ENCODE results near the gene GTPBP1. TPM values are rescaled to one million over a fixed set of nuclear protein-coding genes. Genes with fewer than 3 reads are reported as not detected.

Gene GTPBP1
- total and polyA plus RNA-seq, 2 of the 13 experiments (the other 11 are each of a cell fraction or from before 2014, with no cell fraction given): 22.3 to 27.0 TPM

DNA sequence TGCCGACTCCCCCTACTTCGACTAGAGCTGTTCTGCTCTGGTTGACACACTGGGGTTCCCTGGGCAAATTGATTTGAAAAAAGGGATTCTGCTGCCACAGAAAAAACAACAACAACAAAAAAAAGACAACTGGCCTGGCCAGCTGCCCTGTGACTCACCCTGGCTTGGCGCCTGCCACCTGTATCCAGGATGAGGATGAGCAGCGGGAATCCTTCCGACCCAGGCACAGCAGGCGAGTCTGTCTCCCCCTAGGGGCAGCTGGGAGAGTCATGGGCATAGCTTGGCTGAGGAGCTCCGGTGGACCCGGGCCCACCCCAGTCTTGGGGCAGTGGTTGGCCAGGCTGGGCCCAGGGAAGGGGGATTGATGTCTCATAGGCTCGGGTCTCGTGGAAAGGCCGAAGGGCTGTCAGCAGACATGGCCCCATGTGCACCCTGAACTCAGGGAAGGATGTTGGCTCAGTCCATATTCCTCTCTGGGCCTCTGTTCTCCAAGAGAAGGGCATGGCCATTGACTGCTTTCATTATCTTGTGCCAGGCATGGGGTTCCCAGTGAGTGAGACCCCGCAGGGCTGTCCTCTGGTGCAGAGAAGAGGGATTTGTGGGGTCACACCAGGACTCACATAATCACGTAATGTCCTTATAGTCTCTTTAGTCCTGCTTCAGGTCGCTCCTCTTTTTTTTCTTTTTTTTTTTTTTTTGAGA lies 60.5 kb downstream of the GTPBP1 start (continued):
- no peak for TF ChIP-seq FLYWCH1 (CRISPR knock-in tag; IDR thresholded peaks at IDR 0.05)
- TF ChIP-seq EP300 (IDR thresholded peaks at IDR 0.05; ENCODE audit: low read depth in 2 of 2, low read length in 2 of 2): no peak
- no peak for TF ChIP-seq EP300 (CRISPR knock-in tag; IDR thresholded peaks at IDR 0.05; ENCODE audit: borderline replicate concordance)
- TF ChIP-seq, protein P1, sequence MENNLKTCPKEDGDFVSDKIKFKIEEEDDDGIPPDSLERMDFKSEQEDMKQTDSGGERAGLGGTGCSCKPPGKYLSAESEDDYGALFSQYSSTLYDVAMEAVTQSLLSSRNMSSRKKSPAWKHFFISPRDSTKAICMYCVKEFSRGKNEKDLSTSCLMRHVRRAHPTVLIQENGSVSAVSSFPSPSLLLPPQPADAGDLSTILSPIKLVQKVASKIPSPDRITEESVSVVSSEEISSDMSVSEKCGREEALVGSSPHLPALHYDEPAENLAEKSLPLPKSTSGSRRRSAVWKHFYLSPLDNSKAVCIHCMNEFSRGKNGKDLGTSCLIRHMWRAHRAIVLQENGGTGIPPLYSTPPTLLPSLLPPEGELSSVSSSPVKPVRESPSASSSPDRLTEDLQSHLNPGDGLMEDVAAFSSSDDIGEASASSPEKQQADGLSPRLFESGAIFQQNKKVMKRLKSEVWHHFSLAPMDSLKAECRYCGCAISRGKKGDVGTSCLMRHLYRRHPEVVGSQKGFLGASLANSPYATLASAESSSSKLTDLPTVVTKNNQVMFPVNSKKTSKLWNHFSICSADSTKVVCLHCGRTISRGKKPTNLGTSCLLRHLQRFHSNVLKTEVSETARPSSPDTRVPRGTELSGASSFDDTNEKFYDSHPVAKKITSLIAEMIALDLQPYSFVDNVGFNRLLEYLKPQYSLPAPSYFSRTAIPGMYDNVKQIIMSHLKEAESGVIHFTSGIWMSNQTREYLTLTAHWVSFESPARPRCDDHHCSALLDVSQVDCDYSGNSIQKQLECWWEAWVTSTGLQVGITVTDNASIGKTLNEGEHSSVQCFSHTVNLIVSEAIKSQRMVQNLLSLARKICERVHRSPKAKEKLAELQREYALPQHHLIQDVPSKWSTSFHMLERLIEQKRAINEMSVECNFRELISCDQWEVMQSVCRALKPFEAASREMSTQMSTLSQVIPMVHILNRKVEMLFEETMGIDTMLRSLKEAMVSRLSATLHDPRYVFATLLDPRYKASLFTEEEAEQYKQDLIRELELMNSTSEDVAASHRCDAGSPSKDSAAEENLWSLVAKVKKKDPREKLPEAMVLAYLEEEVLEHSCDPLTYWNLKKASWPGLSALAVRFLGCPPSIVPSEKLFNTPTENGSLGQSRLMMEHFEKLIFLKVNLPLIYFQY (CRISPR knock-in tag; IDR thresholded peaks at IDR 0.05; ENCODE audit: borderline replicate concordance): 0 out of 2 replicates have a peak, but pooled peaks have one; percentile 37
- TF ChIP-seq MED1 (CRISPR knock-in tag; IDR thresholded peaks at IDR 0.05): no peak
- no peak for TF ChIP-seq SP5 (CRISPR knock-in tag; IDR thresholded peaks at IDR 0.05; ENCODE audit: borderline replicate concordance, low read depth)
- TF ChIP-seq, protein P2, sequence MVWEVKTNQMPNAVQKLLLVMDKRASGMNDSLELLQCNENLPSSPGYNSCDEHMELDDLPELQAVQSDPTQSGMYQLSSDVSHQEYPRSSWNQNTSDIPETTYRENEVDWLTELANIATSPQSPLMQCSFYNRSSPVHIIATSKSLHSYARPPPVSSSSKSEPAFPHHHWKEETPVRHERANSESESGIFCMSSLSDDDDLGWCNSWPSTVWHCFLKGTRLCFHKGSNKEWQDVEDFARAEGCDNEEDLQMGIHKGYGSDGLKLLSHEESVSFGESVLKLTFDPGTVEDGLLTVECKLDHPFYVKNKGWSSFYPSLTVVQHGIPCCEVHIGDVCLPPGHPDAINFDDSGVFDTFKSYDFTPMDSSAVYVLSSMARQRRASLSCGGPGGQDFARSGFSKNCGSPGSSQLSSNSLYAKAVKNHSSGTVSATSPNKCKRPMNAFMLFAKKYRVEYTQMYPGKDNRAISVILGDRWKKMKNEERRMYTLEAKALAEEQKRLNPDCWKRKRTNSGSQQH (CRISPR knock-in tag; IDR thresholded peaks at IDR 0.05; ENCODE audit: low read depth): no peak
- TF ChIP-seq, protein P3, sequence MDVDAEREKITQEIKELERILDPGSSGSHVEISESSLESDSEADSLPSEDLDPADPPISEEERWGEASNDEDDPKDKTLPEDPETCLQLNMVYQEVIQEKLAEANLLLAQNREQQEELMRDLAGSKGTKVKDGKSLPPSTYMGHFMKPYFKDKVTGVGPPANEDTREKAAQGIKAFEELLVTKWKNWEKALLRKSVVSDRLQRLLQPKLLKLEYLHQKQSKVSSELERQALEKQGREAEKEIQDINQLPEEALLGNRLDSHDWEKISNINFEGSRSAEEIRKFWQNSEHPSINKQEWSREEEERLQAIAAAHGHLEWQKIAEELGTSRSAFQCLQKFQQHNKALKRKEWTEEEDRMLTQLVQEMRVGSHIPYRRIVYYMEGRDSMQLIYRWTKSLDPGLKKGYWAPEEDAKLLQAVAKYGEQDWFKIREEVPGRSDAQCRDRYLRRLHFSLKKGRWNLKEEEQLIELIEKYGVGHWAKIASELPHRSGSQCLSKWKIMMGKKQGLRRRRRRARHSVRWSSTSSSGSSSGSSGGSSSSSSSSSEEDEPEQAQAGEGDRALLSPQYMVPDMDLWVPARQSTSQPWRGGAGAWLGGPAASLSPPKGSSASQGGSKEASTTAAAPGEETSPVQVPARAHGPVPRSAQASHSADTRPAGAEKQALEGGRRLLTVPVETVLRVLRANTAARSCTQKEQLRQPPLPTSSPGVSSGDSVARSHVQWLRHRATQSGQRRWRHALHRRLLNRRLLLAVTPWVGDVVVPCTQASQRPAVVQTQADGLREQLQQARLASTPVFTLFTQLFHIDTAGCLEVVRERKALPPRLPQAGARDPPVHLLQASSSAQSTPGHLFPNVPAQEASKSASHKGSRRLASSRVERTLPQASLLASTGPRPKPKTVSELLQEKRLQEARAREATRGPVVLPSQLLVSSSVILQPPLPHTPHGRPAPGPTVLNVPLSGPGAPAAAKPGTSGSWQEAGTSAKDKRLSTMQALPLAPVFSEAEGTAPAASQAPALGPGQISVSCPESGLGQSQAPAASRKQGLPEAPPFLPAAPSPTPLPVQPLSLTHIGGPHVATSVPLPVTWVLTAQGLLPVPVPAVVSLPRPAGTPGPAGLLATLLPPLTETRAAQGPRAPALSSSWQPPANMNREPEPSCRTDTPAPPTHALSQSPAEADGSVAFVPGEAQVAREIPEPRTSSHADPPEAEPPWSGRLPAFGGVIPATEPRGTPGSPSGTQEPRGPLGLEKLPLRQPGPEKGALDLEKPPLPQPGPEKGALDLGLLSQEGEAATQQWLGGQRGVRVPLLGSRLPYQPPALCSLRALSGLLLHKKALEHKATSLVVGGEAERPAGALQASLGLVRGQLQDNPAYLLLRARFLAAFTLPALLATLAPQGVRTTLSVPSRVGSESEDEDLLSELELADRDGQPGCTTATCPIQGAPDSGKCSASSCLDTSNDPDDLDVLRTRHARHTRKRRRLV (CRISPR knock-in tag; IDR thresholded peaks at IDR 0.05): no peak
- TF ChIP-seq ZNF343 (CRISPR knock-in tag; IDR thresholded peaks at IDR 0.05): no peak
- TF ChIP-seq, protein P4, sequence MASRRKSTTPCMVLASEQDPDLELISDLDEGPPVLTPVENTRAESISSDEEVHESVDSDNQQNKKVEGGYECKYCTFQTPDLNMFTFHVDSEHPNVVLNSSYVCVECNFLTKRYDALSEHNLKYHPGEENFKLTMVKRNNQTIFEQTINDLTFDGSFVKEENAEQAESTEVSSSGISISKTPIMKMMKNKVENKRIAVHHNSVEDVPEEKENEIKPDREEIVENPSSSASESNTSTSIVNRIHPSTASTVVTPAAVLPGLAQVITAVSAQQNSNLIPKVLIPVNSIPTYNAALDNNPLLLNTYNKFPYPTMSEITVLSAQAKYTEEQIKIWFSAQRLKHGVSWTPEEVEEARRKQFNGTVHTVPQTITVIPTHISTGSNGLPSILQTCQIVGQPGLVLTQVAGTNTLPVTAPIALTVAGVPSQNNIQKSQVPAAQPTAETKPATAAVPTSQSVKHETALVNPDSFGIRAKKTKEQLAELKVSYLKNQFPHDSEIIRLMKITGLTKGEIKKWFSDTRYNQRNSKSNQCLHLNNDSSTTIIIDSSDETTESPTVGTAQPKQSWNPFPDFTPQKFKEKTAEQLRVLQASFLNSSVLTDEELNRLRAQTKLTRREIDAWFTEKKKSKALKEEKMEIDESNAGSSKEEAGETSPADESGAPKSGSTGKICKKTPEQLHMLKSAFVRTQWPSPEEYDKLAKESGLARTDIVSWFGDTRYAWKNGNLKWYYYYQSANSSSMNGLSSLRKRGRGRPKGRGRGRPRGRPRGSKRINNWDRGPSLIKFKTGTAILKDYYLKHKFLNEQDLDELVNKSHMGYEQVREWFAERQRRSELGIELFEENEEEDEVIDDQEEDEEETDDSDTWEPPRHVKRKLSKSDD (CRISPR knock-in tag; IDR thresholded peaks at IDR 0.05; ENCODE audit: low read depth): no peak
- no peak for TF ChIP-seq CBX1 (IDR thresholded peaks at IDR 0.05; ENCODE audit: low read depth)
- TF ChIP-seq ZNF567 (CRISPR knock-in tag; IDR thresholded peaks at IDR 0.05; ENCODE audit: borderline replicate concordance): 0 out of 2 replicates have a peak, but pooled peaks have one; percentile 47
- TF ChIP-seq ZBTB1 (CRISPR knock-in tag; IDR thresholded peaks at IDR 0.05; ENCODE audit: borderline replicate concordance): no peak
- no peak for TF ChIP-seq GABPA (IDR thresholded peaks at IDR 0.05; ENCODE audit: low read depth, low read length)
- no peak for TF ChIP-seq GABPA (CRISPR knock-in tag; IDR thresholded peaks at IDR 0.05; ENCODE audit: low read depth)
- 0 out of 2 replicates have a peak, but pooled peaks have one; percentile 46 for TF ChIP-seq EED (CRISPR knock-in tag; IDR thresholded peaks at IDR 0.05)
